Amniotic epithelial cell (primary cell): ENCODE data around the gene PLLP.
"Not testable (repeated sequence)": the region's sequence is repeated elsewhere in the genome, so short reads cannot be mapped to it uniquely, and the experiment has no call there.

Experiments
- DNase-seq: peaks from one replicate; pipeline ENCODE4 v3.0.0-alpha.2; 2010; ENCODE audit warnings: low read depth

PLLP gene

DNA sequence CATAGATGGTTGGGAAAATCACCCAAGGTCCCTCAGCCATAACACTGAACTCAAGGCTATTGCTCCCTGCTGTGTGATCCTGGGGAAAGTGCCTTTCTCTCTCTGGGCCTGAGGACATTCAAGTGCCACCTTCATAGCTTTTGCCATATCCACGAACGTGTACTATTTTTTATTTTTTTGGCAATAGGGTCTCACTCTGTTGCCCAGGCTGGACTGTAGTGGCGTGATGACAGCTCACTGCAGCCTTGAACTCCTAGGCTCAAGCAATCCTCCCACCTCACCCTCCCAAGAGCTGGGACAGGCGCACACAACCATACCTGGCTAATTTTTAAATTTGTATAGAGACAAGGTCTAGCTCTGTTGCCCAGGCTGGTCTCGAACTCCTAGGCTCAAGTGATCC lies 10.6 kb downstream of the PLLP start:
- no peak for DNase-seq

GRCh38 chr16:57273359-57273758 lies 11.1 kb downstream of the PLLP start:
- no peak for DNase-seq

- DNase-seq, result no peak
Observed at GRCh38 chr16:57271867-57272495, 12.5 kb downstream of the PLLP start.

GRCh38 chr16:57271063-57271345 lies 13.5 kb downstream of the PLLP start:
- DNase-seq, result no peak

GRCh38 chr16:57270221-57271062 lies 14.0 kb downstream of the PLLP start:
- DNase-seq, result no peak

DNA sequence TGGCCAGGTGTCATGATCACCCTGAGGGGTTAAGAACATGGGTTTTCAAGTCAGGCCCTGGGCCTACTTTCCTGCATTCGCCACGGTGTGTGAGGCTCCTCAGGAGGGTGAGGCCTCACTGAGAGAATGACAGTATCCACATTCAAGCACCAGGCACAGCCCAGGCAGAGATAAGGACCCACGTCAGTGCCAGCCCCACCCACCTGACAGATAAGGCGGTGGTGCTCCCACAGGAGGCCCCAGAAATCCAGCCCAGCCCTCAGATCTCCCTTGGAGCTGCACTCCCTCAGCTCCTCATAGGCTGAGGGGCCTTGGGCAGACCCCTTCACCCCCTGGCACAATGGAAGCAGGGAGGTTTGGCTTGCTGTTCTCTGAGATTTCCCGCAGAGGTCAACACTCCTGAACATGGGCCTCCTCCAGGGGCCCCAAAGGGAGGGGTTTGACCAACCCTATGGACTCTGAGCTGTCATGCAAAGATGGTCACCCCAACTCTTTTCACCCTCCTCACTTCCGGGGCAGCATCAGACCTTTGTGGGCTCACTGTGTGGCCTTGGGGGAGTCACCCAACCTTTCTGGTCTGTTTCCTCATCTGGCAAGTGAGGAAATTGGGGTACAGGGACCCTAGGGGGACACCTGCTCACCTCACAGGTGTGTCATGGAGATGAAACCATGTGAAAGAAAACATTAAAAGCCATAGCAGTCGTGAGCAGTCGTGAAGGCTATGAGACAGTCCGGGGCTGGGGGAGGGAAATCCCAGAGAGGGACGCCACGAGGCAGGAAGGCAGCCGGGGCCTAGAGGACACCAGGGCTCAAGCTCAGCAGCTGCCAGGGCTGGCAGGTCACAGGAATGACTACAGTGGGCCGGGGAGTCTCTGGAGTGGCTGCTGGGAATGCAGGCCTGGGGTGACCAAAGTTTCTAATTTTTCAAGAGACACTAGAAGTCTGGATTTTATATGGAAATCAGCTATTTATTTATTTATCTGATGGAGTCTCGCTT lies 15.4 kb downstream of the PLLP start:
- DNase-seq, result peak; percentile 96

DNA sequence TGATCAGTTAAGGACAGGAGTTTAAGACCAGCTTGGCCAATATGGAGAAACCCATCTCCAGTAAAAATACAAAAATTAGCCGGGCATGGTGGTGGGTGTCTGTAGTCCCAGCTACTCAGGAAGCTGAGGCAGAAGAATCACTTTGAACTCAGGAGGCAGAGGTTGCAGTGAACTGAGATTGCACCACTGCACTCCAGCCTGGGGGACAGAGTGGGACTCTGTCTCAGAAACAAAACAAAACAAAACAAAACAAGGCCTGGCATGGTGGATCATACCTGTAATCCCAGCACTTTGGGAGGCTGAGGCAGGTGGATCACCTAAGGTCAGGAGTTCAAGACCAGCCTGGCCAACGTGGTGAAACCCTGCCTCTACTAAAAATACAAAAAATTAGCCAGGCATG lies 17.1 kb downstream of the PLLP start:
- DNase-seq, result not testable (repeated sequence)

DNA sequence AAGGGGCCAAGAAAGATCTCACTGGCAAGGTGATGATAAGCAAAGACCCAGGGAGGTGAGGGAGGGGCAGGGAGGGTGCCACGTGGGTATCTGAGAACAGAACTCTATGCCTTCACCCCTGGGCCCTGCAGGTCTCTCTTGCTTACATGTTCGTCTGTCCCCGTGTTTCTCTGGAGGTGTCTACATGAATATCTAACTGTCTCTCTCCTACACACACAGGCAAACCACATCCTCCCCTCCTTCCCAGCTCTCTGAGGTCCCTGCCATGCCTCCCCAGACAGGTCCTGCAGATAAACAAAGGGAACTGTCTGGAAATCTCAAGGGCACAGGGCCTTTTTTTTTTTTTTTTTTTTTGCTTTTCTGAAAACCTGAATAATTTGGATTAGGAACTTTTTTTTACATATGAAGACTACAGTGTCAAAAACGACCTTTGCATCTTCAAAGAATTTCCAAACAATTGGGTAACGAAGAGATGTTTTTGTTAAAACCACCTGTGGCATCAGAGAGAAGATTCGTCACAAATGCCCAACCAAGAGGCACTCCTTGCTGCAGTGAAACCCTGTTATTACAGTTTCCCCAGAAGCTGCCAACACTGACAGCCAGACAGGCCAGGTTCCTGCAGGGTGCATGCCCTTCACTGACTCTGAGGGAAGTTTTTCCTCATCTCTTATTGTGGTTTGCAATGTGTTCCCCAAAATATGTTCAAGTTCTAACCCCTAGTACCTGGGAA lies 17.8 kb downstream of the PLLP start:
- DNase-seq, result peak; percentile 75

DNA sequence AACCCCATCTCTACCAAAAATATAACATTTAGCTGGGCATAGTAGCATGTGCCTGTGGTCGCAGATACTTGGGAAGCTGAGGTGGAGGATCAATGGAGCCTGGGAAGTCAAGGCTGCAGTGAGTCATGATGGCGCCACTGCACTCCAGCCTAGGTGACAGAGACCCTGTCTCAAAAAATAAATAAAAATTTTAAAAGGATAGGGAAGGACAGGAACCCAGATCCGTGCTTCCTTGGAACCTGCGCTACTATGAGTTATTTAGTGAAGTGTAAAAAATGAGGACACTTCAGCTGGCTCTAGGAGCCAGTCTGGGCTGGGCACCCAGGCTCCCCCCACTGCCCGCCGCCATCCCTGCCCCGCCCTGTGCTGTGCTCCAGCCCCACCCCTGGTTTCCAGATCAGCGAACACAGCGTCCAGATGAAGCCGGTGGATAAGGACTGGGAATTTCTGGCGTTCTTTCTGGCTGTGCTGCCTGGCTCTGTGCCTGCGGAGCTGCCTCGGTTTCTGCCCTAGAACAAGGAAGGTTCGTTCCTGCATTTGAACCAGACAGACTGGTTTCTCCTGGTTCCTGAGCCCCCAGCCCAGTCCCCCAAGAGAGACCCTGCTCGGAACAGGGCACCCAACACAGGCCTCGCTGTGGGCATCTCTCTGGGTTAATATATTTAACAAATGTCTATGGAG lies 18.5 kb downstream of the PLLP start:
- DNase-seq, result peak; percentile 79

DNA sequence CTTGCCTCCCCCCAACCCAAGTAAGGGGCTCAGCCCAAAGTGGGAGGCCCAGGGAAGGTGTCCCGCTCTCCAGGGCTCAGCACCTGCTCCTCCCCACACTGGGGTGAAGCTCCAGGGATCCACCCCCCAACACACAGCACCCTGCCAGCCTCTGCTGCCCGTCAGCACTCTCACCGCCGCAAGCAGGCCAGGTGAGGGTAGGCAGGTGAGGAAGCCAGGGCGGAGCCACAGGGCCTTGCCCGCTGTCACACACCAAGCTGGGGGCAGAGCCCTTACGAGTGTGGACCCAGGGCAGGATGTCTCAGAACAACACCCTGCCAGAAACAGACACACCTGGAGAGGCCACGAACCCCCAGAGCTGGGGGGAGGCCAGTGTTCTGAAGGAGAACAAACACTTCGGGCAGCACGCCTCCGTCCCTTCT lies 19.5 kb downstream of the PLLP start:
- DNase-seq, result no peak

GRCh38 chr16:57264381-57264780 lies 20.1 kb downstream of the PLLP start:
- no peak for DNase-seq

GRCh38 chr16:57263541-57264351 lies 20.7 kb downstream of the PLLP start:
- no peak for DNase-seq

DNA sequence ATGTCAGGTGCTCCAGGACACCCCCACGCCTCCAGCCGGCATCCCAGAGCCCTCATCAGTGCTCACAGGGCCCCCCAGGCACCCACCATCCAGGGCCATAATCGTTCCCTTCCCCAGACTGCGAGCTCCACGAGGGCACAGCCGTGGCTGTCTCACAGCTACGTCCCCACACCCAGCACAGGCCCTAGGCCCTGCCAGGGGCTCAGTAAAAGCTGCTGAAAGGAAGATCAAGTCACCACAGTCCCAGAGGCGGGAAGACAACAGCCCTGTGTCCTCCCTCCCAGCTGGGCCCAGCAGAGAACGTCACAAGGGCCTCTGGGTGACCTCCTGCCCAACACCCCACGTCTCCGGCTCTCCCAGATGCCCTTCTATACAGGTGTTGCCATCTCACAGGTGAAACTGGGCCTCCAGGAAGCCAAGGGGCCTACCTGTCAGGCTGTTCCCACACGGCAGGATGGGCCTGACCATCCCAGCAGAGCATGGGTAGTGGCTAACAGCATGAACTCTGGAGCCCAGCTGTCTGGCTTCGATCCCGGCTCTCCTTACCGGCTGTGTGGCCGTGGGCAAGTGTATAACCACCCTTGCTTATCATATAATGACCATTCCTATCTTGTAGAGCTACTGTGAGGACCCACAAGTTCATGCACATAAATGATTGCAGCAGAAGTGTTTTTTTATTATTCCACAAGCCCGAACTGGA lies 21.5 kb downstream of the PLLP start:
- DNase-seq, result no peak

DNA sequence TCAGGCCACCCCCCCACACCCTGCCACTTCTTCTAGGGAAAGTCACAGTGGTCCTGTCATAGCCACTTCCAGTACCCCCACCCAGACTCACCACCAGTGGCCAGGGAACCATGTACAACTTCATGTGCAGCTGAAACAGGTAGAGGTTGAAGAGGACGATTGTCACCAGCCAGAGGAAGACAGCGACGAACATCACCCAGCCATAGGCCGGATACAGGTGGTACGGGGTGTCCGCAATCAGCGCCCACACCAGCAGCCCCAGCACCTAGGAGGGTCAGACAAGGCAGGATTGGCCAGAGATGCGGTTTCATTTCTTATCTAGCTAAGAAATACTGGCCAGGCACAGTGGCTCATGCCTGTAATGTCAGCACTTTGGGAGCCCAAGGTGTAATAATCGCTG lies 22.7 kb downstream of the PLLP start:
- DNase-seq, result no peak

DNA sequence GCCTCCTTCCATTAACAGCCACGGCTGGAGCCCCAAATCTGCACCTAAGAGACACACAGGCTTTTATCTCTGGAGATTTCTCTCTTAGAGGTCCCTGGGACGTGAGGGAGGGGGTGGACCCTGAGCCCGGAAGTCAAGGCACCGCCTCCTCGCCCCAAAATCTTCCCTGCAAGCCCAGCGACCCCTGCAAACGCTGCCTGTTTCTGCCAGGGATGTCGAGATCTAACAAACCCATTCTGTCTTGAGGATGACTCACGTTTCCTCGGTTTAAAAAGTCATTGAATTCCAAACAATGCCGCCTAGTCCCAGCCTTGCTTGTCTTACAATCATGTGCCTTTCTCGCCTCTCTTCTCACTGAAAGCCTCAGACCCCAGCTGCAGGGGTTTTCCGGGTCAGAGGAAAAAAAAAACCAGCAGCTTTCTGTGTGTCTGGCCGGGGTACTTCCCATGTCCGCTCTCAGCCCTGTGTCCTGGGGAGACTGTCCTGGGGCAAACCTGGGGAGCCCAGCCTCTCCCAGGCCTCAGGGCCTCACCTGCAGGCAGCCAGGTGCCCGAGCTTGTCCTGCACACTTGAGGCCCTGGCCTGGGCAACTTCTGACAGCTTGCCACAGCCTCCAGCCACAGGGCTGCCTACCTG lies 24.1 kb downstream of the PLLP start:
- DNase-seq, result peak; percentile 61

DNA sequence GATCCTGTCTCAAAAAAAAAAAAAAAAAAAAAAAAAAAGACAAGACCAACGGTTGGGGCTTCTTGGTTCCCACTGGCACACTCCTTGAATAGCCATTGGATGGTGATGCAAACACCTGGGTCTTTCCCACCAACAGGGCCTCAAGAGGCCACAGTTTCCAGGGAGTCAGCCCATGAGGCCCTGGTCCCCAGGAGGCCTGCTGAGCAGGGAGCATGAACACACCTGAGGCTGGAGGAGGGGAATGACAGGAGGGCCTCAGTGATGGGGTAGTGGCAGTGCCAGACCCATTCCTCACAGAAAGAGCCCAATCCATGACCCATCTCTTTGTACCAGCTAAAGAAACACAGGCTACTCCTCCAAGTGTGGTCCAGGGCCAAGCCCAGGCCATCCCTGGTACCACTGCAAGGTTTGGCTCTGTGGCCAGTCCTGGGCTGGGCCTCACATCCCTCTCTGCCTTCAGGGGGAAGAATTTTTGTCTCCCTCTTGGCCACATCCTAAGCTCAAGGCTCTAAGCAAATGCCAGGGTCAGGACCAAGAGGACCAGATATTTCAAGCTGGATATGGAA lies 25.5 kb downstream of the PLLP start:
- DNase-seq, result no peak

GRCh38 chr16:57258226-57258909 lies 26.1 kb downstream of the PLLP start:
- DNase-seq, result no peak

DNA sequence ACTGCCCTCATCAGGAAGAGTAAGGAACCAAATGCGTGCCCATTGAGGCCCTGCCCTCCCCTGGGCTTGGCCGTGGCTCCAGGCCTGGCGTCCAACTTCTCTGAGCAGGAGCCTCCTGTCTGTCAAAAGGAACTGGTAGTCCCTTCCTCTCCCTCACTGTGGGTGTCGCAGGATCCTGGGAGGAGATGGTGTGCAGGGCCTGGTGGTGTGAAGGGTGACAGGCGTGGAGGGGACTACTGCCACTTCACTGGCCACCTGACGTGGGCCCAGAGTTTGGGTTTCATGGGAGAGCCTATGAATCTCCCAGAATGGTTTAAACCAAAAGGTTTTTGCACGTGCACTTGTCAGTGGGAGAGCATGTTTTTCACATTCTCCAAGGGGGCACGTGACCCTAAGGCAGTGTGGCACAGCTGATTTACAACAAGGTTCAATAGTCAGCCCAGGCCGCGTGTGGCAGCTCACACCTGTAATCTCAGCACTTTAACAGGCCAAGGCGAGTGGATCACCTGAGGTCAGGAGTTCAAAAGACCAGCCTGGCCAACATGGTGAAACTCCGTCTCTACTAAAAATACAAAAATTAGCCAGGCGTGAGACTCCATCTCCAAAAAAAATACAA lies 26.9 kb downstream of the PLLP start:
- DNase-seq, result no peak
